Measurements from ENCODE around the gene GRK5.

DNA sequence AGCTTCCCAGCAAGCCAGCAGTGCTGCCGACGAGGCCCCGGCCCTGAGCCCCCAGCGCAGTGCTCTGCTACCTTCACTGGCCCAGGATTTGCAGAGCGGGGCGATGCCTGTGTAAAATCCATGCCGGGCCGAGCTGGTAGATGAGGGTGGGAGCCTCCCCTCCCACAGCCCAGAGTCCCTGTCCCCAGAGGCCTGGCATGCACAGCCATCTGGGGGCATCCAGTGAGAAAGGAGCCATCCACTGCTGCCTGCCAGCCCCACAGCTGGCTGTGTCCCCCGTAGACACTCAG is 218.5 kb downstream of the GRK5 start:
- TF ChIP-seq, protein P1, sequence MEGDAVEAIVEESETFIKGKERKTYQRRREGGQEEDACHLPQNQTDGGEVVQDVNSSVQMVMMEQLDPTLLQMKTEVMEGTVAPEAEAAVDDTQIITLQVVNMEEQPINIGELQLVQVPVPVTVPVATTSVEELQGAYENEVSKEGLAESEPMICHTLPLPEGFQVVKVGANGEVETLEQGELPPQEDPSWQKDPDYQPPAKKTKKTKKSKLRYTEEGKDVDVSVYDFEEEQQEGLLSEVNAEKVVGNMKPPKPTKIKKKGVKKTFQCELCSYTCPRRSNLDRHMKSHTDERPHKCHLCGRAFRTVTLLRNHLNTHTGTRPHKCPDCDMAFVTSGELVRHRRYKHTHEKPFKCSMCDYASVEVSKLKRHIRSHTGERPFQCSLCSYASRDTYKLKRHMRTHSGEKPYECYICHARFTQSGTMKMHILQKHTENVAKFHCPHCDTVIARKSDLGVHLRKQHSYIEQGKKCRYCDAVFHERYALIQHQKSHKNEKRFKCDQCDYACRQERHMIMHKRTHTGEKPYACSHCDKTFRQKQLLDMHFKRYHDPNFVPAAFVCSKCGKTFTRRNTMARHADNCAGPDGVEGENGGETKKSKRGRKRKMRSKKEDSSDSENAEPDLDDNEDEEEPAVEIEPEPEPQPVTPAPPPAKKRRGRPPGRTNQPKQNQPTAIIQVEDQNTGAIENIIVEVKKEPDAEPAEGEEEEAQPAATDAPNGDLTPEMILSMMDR (IDR thresholded peaks at IDR 0.05): no peak
- no peak for TF ChIP-seq NFYB (CRISPR knock-in tag; conservative IDR thresholded peaks at IDR 0.05; ENCODE audit: low read depth)
- no peak for TF ChIP-seq ZNF671 (CRISPR knock-in tag; IDR thresholded peaks at IDR 0.05)
- TF ChIP-seq GTF2I (CRISPR knock-in tag; conservative IDR thresholded peaks at IDR 0.05): no peak
- TF ChIP-seq E2F4 (CRISPR knock-in tag; IDR thresholded peaks at IDR 0.05; ENCODE audit: borderline replicate concordance, low read depth): no peak
